Natural killer cell (primary cell): Measurements from ENCODE around the gene SPINDOC. TPM values are rescaled to one million over a fixed set of nuclear protein-coding genes. Genes with fewer than 3 reads are reported as not detected.

Experiments used
- ATAC-seq, 3 donors: fragments of 150-1000 bp in 2 of 3; fragments of 200-7000 bp in 1 of 3; cut with Tn5 transposase; 1 replicate in 1 of 3; 2 replicates in 2 of 3; pipeline ENCODE4 v1.10.0; 2021; ENCODE audit warnings: mild to moderate bottlenecking in 2 of 3, moderate library complexity in 2 of 3
- DNase-seq, 2 donors: peaks; one replicate each; pipeline versions ENCODE4 v3.0.0 to v3.0.0-alpha.2; 2013 to 2021; ENCODE audit warnings: mixed read lengths in 1 of 2
- H3K27ac ChIP-seq: one replicate; pipeline ENCODE4 v1.5.1; 2013; ENCODE audit warnings: mild to moderate bottlenecking, low read length
- H3K27me3 ChIP-seq: one replicate; pipeline ENCODE4 v1.6.1; 2013; ENCODE audit warnings: low read length; ENCODE audit not compliant: control insufficient read depth, insufficient read depth
- H3K36me3 ChIP-seq: one replicate; pipeline ENCODE4 v1.6.1; 2013; ENCODE audit warnings: low read length; ENCODE audit not compliant: control insufficient read depth, insufficient read depth
- H3K4me1 ChIP-seq: one replicate; pipeline ENCODE4 v1.6.1; 2013; ENCODE audit warnings: low read length; ENCODE audit not compliant: control insufficient read depth, insufficient read depth
- H3K4me3 ChIP-seq: one replicate; pipeline ENCODE4 v1.5.1; 2013; ENCODE audit warnings: low read length
- H3K9me3 ChIP-seq: one replicate; pipeline ENCODE4 v1.6.1; 2013; ENCODE audit warnings: low read length; ENCODE audit not compliant: control insufficient read depth, insufficient read depth
- H3K27ac Mint-ChIP-seq, 2 donors: one replicate each; pipeline ENCODE4 v1.8.0; 2022; ENCODE audit warnings: mild to moderate bottlenecking in 2 of 2, mixed read lengths in 2 of 2, moderate library complexity in 1 of 2
- H3K27me3 Mint-ChIP-seq, 2 donors: one replicate each; pipeline ENCODE4 v1.8.0; 2022; ENCODE audit warnings: low read depth in 2 of 2, mixed read lengths in 2 of 2
- H3K36me3 Mint-ChIP-seq: one replicate; pipeline ENCODE4 v1.8.0; 2022; ENCODE audit warnings: mixed read lengths
- H3K4me1 Mint-ChIP-seq, 2 donors: one replicate each; pipeline ENCODE4 v1.8.0; 2022; ENCODE audit warnings: mixed read lengths in 2 of 2
- H3K4me3 Mint-ChIP-seq: one replicate; pipeline ENCODE4 v1.8.0; 2022; ENCODE audit warnings: mild to moderate bottlenecking, moderate library complexity, mixed read lengths
- H3K9me3 Mint-ChIP-seq, 2 donors: one replicate each; pipeline ENCODE4 v1.8.0; 2022; ENCODE audit warnings: mixed read lengths in 2 of 2
- CTCF ChIP-seq: fragments of 200-600 bp; IDR thresholded peaks from one replicate; pipeline ENCODE4 v1.8.0; 2022; ENCODE audit warnings: antibody characterized with exemption
- WGBS: methylation state at CpG from one replicate; pipeline ENCODE4 v1.1.7; 2013; ENCODE audit warnings: missing lambda C conversion rate; ENCODE audit not compliant: insufficient coverage; 5-methylcytosine and 5-hydroxymethylcytosine counted together
- intact Hi-C: fragments of 100-400 bp; cut with micrococcal nuclease; formaldehyde crosslinking; loops from one replicate; pipeline ENCODE4 v1.14.2; 2022
- total RNA-seq, 4 donors: library from RNA; stranded (reverse); fragments of 120-200 nt in 1 of 4; gene quantifications; one replicate each; pipeline versions ENCODE4 v1.2.3 to v1.2.4, GENCODE V29; 2013 to 2022

SPINDOC gene
- total RNA-seq, 3 donors from 2014 or later (not counting 1 experiment from before 2014, with no cell fraction given): 15.6 to 25.3 (median 21.1) TPM

DNA sequence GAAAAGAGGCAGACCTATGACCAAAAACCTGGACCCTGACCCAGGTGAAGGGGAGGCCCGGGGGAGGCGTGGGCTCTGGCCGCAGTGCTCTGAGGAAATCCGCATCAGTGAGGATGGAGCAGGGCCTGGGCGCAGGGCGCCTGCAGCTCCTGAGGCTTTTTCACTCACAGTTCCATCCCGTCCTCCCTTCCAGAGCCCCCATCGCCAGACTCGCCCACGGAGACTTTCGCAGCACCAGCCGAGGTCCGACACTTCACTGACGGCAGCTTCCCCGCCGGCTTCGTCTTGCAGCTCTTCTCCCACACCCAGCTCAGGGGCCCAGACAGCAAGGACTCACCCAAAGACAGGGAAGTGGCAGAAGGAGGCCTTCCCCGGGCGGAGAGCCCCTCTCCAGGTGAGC, 5.4 kb downstream of the SPINDOC start:
- no peaks in the 10 kb centered on the region for H3K27me3 ChIP-seq
- peaks cover 16 to 32% of the 10 kb centered on the region in 2 donors for H3K4me1 Mint-ChIP-seq
- no peak overlapping the region for H3K4me3 ChIP-seq
- 96% methylated on average over 19 of the region's 19 CpGs for WGBS
- H3K4me1 ChIP-seq: peaks cover 11% of the 10 kb centered on the region
- no peaks in the 10 kb centered on the region for H3K9me3 Mint-ChIP-seq
- intact Hi-C loops: no loop called here
- ATAC-seq (no peak), DNase-seq (no peak)
- H3K27ac Mint-ChIP-seq: no peak overlapping the region
- peaks cover 38% of the 10 kb centered on the region for H3K36me3 ChIP-seq
- H3K27me3 Mint-ChIP-seq: no peaks in the 10 kb centered on the region
- no peaks in the 10 kb centered on the region for H3K36me3 Mint-ChIP-seq
- TF ChIP-seq CTCF: no peak
- no peak overlapping the region for H3K4me3 Mint-ChIP-seq
- H3K27ac ChIP-seq: no peak overlapping the region
- H3K9me3 ChIP-seq: no peaks in the 10 kb centered on the region

- peaks cover 0 to 18% of the 10 kb centered on the region in 2 donors for H3K4me1 Mint-ChIP-seq
- Histone ChIP-seq H3K27ac (no peak overlapping the region), H3K36me3 (peaks cover 51% of the 10 kb centered on the region), H3K27me3 (no peaks in the 10 kb centered on the region), H3K4me1 (no peaks in the 10 kb centered on the region), H3K4me3 (no peak overlapping the region), H3K9me3 (no peaks in the 10 kb centered on the region)
- no peaks in the 10 kb centered on the region for H3K27me3 Mint-ChIP-seq
- intact Hi-C loops: no loop called here
- ATAC-seq (no peak), DNase-seq (no peak)
- no peaks in the 10 kb centered on the region for H3K36me3 Mint-ChIP-seq
- WGBS: over 99% methylated on average over 5 of the region's 5 CpGs
- H3K9me3 Mint-ChIP-seq: no peaks in the 10 kb centered on the region
- H3K4me3 Mint-ChIP-seq: no peak overlapping the region
- no peak overlapping the region for H3K27ac Mint-ChIP-seq
- TF ChIP-seq CTCF: no peak
These were observed 8.2 kb downstream of the SPINDOC start for GRCh38 chr11:63821411-63821810.

- Mint-ChIP-seq H3K36me3 (no peaks in the 10 kb centered on the region), H3K4me1 (peaks cover 0 to 9% of the 10 kb centered on the region in 2 donors), H3K27ac (no peak overlapping the region), H3K4me3 (no peak overlapping the region), H3K27me3 (no peaks in the 10 kb centered on the region), H3K9me3 (no peaks in the 10 kb centered on the region)
- H3K4me3 ChIP-seq: no peak overlapping the region
- no peaks in the 10 kb centered on the region for H3K27me3 ChIP-seq
- DNase-seq (no peak), ATAC-seq (no peak)
- 95% methylated on average over 17 of the region's 17 CpGs for WGBS
- H3K9me3 ChIP-seq: no peaks in the 10 kb centered on the region
- H3K27ac ChIP-seq: no peak overlapping the region
- intact Hi-C loops: no loop called here
- H3K36me3 ChIP-seq: peaks cover 31% of the 10 kb centered on the region
- no peak for TF ChIP-seq CTCF
- H3K4me1 ChIP-seq: no peaks in the 10 kb centered on the region
These were observed 13.4 kb downstream of the SPINDOC start for GRCh38 chr11:63826471-63827190.
